ENCODE data around the gene MBD3L4.
"Not testable (repeated sequence)": the region's sequence is repeated elsewhere in the genome, so short reads cannot be mapped to it uniquely, and the experiment has no call there.

MBD3L4 gene

GRCh38 chr19:7040079-7040478 lies at the start of gene MBD3L4:
Gene MBD3L4, minus strand, starts transcription at chr19:7040179. Its CDS starts 35 bp downstream, at chr19:7040144.
- DNase-seq, result not testable (repeated sequence)

- no peak for DNase-seq
These were observed 49.0 kb upstream of the MBD3L4 start for GRCh38 chr19:7088999-7089398.

DNA sequence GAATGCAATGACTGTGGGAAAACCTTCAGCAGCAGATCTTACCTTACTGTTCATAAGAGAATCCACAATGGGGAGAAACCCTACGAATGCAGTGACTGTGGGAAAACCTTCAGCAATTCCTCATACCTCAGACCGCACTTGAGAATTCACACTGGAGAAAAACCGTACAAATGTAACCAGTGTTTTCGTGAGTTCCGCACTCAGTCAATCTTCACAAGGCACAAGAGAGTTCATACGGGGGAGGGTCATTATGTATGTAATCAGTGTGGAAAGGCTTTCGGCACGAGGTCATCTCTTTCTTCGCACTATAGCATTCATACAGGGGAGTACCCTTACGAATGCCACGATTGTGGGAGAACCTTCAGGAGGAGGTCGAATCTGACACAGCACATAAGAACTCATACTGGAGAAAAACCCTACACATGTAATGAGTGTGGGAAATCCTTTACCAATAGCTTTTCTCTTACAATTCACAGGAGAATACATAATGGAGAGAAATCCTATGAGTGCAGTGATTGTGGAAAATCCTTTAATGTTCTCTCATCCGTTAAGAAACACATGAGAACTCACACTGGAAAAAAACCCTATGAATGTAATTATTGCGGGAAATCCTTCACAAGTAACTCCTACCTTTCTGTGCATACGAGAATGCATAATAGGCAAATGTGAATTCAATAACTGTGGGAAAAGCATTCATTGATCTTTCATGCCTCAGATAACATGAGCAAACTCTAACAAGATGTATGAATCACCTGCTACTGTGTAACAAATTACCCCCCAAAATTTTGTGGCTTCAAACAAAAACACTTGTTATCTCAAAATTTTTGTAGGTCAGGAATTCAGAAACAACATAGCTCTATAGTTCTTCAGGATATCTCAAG lies 43.3 kb upstream of the MBD3L4 start:
- DNase-seq, result no peak

GRCh38 chr19:7078008-7078407 lies 38.0 kb upstream of the MBD3L4 start:
- no peak for DNase-seq

GRCh38 chr19:7076151-7076550 lies 36.2 kb upstream of the MBD3L4 start:
- no peak for DNase-seq

GRCh38 chr19:7074705-7075282 lies 34.8 kb upstream of the MBD3L4 start:
- no peak for DNase-seq

DNA sequence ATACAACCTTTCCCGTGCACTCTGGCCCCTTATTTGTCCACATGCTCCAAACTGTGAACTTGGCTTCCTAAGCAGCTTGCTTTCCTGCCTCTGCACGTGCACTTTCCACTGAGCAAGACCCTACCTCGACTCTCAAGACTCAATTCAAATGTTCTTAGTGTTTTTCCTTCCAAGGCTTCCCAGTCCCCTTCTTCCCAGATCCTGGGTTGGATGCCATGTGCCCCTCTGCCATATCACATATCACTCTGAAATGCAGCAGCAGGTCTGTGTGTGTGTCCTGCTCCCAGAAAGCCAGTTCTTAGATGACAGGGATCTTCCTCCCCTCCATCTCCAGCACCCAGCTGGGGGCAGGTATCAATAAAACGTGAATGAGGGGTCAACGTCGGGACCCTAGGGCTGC lies 32.6 kb upstream of the MBD3L4 start:
- no peak for DNase-seq

DNA sequence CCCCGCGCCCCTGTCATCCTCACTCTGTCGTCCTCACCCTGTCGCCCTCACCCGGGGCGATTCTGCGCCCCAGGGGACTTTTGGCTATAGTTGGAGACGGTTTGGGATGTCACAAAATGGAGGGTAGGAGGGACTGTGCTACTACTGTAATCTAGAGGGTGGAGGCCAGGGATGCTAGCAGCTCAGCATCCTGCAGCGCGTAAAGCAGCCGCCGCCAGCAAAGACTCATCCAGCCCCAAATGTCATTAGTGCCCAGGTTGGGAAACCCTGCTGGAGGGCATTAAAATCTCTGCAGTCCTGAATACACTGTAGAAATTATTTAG lies 29.9 kb upstream of the MBD3L4 start:
- DNase-seq, result no peak

DNA sequence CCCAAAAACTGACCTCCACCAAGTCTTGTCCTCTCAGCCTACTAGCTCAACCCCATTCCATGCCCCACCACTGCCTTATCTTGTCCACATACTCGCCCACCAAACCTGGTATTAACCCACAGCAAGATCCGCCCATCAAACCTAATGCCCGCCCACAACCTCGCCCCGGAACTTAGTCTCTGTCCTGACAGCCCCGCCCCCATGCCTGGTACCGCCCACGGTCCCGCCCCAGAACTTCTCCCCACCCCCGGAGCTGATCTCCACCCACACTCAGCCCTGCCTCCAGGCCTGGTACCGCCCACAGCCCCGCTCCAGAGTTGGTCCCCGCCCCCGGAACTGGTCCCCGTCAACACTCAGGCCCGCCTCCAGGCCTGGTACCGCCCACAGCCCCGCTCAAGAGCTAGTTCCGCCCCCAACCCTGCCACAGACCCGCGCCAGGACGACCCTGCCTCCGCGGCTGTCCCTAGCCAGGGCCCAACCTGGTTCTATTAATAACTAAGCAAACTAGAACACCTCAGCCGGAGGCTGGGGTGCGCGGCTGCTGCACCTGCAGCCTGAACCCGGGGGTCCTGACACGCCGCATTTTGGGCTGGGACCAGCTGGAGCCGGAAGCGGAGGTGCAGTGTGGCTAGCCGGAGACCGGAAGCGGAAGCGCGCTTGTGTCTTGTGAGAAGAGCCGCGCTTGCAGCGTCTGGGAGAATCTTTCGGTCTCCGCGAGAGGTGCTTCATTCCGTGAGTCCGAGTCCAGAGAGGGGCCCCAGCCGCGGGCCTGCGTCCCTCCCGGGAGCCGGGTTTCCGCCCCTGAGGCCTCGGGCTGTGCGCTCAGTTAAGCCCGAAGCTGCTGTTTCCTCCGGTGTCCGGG lies 29.3 kb upstream of the MBD3L4 start, which contains the start of gene ZNF557:
Gene ZNF557, plus strand, starts transcription at position 662 of the 862 bp plus-strand sequence. CDS start 5,372 bp downstream, outside the sequence.
- peak; percentile 99 for DNase-seq

- no peak for DNase-seq
These were observed 28.6 kb upstream of the MBD3L4 start for GRCh38 chr19:7068599-7068998.

GRCh38 chr19:7067716-7068115 lies 27.7 kb upstream of the MBD3L4 start:
- no peak for DNase-seq

DNA sequence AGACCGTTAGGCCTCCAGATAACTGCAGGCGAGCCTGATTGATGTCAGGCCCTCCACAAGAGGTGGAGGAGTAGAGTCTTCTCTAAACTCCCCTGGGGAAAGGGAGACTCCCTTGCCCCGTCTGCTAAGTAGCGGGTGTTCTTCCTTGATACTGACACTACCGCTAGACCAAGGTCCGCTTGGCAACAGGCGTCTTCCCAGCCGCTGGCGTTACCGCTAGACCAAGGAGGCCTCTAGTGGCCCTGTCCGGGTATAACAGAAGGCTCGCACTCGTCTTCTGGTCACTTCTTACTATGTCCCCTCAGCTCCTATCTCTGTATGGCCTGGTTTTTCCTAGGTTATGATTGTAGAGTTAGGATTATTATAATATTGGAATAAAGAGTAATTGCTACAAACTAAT lies 27.1 kb upstream of the MBD3L4 start:
- DNase-seq, result not testable (repeated sequence)

DNA sequence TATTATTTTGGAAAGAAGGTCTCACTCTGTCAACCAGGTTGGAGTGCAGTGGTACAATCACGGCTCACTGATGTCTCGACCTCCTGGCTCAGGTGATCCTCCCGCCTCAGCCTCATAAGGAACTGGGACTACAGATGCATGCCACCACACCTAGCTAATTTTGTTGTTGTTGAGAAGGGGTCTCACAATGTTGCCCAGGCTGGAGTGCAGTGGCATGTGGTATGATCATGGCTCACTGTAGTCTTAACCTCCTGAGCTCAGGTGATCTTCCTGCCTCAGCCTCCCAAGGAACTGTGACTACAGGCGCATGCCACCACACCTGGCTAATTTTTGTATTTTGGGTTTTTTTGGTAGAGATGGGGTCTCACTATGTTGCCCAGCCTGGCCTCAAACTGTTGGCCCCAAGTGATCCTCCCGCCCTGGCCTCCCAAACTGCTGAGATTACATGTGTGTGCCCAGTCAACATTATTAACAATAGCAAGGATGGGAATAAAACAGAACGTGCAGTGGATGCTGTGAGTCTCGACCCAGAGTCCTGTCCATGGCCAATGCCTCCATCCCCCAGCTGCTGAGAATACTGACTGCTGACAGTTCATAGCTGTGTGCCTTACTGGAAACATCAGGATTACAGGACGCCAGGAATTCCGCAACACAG lies 23.9 kb upstream of the MBD3L4 start:
- no peak for DNase-seq

DNA sequence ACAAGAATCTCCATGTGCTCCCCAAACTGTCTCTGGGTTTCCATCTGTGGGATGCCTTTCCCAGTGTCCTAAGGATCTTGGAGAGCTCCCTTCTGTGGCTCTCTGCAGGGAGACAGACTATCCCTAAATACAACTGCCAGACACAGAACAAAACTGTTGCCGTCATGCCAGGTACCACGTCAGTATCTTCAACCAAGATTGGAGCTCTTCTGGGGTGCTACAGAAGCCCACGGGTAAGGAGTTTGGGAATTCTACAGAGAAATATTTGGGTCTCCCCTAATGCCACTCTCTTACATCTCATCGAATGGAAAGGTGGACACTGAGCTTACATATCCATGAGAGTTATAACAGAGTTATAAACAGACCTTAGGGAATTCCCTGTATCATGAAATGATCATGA lies 23.4 kb upstream of the MBD3L4 start:
- DNase-seq, result no peak

- DNase-seq, result not testable (repeated sequence)
These were observed 20.0 kb upstream of the MBD3L4 start for GRCh38 chr19:7059977-7060376.

GRCh38 chr19:7058576-7058975 lies 18.6 kb upstream of the MBD3L4 start, which contains the start of gene MBD3L3:
Gene MBD3L3, minus strand, starts transcription at chr19:7058676. Its CDS starts 71 bp downstream, at chr19:7058605.
- DNase-seq, result not testable (repeated sequence)

GRCh38 chr19:7056371-7056770 lies 16.4 kb upstream of the MBD3L4 start:
- DNase-seq, result not testable (repeated sequence)

GRCh38 chr19:7055679-7056078 lies 15.7 kb upstream of the MBD3L4 start:
- DNase-seq, result not testable (repeated sequence)

DNA sequence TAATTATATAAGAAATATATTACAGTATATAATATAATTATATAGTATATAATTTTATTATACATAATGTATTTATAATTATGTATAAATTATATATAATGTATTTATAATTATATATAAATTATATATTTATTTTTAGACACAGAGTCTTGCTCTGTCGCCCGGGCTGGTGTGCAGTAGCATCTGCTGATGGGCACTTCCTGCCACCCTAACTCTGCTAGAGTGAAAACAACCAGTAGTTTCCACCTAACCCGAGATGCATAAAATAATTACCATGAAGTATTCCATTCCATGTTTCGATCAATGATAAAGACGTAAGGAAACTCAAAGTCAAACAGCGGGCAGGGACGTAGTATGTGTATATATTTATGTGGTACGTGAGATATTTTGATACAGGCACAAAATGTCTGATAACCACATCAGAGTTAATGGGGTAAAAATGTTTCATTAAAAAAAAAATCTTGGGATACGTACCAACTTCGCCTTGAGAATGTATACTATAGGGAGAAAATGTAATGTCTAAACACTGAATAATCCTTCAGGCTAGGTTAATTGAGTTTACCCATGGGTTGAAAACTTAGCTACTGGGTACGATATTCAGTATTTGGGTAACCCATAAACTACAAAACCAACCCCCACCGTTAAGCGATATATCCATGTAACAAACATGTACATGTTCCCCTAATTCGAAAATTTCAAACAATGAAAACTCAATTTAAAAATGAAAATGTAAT lies 14.8 kb upstream of the MBD3L4 start:
- not testable (repeated sequence) for DNase-seq

- not testable (repeated sequence) for DNase-seq
These were observed 12.9 kb upstream of the MBD3L4 start for GRCh38 chr19:7052896-7053295.

GRCh38 chr19:7051421-7051820 lies 11.4 kb upstream of the MBD3L4 start:
- not testable (repeated sequence) for DNase-seq

- DNase-seq, result not testable (repeated sequence)
These were observed 9.0 kb upstream of the MBD3L4 start, which contains the start of gene MBD3L2 for GRCh38 chr19:7049021-7049420. Gene MBD3L2, plus strand, starts transcription at chr19:7049321. Its CDS starts 53 bp downstream, at chr19:7049374.
